Skin epidermis (tissue), 12 donors: ENCODE measurements around the gene ADGRD1.

Source experiments
- H3K27ac ChIP-seq, 21 experiments: fragments of 200-600 bp; sonication (generic) in 11 of 21; one replicate each; pipeline ENCODE4 v1.5.0; 2020; ENCODE audit warnings: mild to moderate bottlenecking in 3 of 21, inconsistent platforms in 2 of 21, moderate library complexity in 2 of 21
- H3K4me3 ChIP-seq, 7 experiments: fragments of 200-600 bp; sonication (generic) in 2 of 7; one replicate each; pipeline ENCODE4 v1.5.0; 2020; ENCODE audit warnings: inconsistent platforms in 2 of 7, mild to moderate bottlenecking in 2 of 7, moderate library complexity in 1 of 7

Gene ADGRD1

DNA sequence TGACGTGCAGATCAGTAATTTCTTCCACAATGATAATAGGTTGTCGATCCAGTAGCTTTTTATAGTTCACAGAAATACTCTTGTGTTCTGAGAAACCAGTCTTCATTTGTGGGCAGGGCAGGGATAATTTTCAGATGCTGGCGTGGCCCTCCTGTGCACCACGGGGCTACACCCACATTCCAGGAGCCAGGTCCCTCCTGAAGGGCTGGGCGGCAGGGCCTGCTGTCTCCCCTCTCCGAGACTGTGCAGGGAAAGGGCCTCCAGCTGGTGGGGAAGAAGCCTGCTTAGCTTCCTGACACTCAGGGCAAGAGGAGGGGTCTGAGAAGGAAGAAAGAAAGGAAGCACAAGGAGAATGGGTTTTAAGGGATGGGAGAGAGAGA is 94.9 kb downstream of the ADGRD1 start:
- Histone ChIP-seq H3K4me3 (no peak overlapping the region), H3K27ac (peak overlapping the region in 8 of 21 experiments; percentile 63 to 92 (median 74))

GRCh38 chr12:131049002-131049401 is 95.3 kb downstream of the ADGRD1 start:
- Histone ChIP-seq H3K4me3 (no peak overlapping the region), H3K27ac (peak overlapping the region in 8 of 21 experiments; percentile 63 to 92 (median 74))

- Histone ChIP-seq H3K27ac (peak overlapping the region in 6 of 21 experiments; percentile 67 to 92 (median 78)), H3K4me3 (no peak overlapping the region)
Observed at GRCh38 chr12:131049549-131050339, 96.0 kb downstream of the ADGRD1 start.

DNA sequence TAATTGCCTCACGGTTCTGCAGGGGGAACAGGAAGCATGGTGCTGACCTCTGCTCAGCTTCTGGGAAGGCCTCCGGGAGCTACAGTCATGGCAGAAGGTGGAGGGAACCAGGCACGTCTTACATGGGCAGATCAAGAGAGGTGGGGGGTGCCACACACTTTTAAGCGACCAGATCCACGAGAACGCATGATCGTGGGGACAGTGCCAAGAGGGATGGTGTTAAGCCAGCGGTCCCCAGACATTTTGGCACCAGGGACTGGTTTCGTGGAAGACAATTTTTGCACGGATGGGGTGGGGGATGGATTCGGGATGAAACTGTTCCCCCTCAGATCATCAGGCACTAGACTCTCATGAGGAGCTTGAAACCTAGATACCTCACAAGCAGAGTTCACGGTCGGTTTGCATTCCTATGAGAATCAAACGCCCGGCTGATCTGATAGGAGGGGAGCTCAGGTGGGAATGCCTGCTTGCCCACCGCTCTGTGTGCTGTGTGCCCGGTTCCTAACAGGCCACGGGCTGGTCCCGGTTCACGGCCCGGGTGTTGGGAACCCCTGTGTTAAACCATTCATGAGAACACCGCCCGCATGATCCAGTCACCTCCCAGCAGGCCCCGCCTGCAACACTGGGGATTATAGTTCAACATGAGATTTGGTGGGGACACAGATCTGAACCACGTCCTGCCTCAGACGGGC is 96.9 kb downstream of the ADGRD1 start:
- H3K27ac ChIP-seq = peak overlapping the region in 1 of 21 experiments; percentile 92
- no peak overlapping the region for H3K4me3 ChIP-seq

GRCh38 chr12:131051155-131051473 is 97.4 kb downstream of the ADGRD1 start:
- H3K4me3 ChIP-seq = no peak overlapping the region
- H3K27ac ChIP-seq = peak overlapping the region in 1 of 21 experiments; percentile 24

DNA sequence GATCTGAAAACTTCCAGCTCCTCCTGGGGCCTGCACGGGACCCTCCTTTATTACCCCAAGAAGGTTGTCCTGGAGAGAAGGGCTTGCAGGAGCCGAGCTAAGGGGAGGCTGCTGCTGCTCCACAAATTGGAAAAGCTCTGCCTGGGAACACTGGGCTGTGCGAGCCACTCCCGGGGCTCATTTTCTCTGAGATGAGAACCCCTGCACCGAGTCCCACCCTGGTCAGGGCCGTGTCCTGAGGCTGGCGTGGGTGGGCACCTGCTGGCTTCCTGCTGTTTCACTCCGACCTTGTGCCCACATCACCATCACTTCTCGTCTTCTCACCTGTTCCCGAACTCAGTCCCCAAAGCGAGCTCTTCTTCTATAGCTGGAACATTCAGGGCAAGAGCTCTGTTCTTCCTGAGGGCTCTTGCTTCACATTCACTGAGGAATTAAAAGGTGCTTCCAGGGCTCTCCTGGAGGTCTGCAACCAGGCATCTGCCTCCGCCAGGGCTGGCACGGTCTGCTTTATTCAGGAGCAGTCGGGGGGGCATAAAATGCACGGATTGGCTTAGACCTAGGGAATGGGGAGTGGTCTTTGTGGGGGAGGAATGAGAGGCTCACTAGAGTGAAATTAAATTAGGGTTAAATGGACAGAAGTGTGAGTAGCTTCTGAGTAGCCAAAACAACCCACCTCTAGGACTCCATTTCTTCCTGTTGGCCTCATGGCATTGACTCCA is 98.5 kb downstream of the ADGRD1 start:
- H3K27ac ChIP-seq = no peak overlapping the region
- H3K4me3 ChIP-seq = no peak overlapping the region

DNA sequence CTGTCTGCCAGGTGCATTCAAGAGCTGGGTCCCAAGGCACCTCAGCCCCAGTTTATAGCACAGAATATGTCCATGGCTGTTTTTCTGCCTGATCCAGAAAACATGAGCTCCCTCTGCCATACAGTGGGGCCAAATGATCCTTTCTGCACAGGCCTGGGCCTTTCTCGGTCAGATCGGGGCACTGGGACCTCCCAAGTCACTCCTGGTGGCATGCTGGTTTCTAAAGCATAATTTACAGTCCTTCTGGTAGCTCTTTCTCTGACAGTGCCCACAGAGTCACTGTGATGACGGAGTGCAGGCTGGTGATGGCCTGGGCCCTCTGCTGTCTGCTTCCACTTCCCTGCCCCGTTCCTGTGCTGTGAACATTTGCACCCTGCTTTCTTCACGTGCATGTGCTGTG is 99.2 kb downstream of the ADGRD1 start:
- Histone ChIP-seq H3K4me3 (no peak overlapping the region), H3K27ac (no peak overlapping the region)

GRCh38 chr12:131053567-131053966 is 99.9 kb downstream of the ADGRD1 start:
- Histone ChIP-seq H3K27ac (no peak overlapping the region), H3K4me3 (no peak overlapping the region)

DNA sequence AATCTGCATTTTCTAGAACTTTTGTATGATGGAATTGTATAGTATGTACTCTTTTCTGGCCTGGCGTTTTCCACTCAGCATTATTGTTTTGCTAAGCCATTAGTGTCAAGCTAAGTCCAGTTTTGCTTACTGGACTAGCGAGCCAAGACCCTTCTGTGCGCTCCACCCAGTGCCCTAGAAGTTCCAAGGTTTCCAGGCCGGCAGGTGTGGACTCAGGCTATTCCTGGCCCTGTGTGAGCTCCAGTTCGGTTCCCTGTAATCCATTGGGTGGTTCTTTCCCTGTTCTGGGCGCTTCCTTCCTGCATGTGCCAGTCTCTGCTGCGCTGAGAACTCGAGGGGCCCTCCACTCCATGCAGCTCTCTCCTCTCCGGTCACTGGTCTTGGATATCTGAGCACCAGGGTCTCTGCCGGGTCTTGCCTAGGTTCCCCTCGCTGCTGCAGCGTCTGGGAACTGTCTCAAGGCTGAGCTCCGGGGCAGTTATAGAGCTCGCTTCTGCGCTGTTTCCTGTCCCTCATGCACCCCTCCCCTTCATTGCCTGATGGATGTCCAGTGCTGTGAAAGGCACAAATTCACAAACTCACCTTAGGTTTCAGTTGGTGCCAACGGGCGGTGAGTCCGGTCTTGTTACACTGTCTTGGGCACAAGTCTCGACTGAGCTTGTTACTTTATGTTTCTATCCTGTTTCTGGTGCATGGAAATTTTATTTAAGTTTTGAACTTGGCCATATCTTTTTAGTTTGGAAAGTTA is 100.8 kb downstream of the ADGRD1 start:
- H3K27ac ChIP-seq = no peak overlapping the region
- no peak overlapping the region for H3K4me3 ChIP-seq

- no peak overlapping the region for H3K27ac ChIP-seq
- no peak overlapping the region for H3K4me3 ChIP-seq
Observed at GRCh38 chr12:131055093-131055465, 101.4 kb downstream of the ADGRD1 start.

GRCh38 chr12:131055596-131056233 is 102.0 kb downstream of the ADGRD1 start:
- no peak overlapping the region for H3K27ac ChIP-seq
- no peak overlapping the region for H3K4me3 ChIP-seq

GRCh38 chr12:131056626-131057025 is 102.9 kb downstream of the ADGRD1 start:
- Histone ChIP-seq H3K27ac (no peak overlapping the region), H3K4me3 (no peak overlapping the region)

GRCh38 chr12:131057211-131057721 is 103.6 kb downstream of the ADGRD1 start:
- H3K27ac ChIP-seq = no peak overlapping the region
- no peak overlapping the region for H3K4me3 ChIP-seq

GRCh38 chr12:131057722-131058515 is 104.2 kb downstream of the ADGRD1 start:
- Histone ChIP-seq H3K27ac (no peak overlapping the region), H3K4me3 (no peak overlapping the region)

- no peak overlapping the region for H3K27ac ChIP-seq
Observed at GRCh38 chr12:131058700-131059099, 105.0 kb downstream of the ADGRD1 start.

DNA sequence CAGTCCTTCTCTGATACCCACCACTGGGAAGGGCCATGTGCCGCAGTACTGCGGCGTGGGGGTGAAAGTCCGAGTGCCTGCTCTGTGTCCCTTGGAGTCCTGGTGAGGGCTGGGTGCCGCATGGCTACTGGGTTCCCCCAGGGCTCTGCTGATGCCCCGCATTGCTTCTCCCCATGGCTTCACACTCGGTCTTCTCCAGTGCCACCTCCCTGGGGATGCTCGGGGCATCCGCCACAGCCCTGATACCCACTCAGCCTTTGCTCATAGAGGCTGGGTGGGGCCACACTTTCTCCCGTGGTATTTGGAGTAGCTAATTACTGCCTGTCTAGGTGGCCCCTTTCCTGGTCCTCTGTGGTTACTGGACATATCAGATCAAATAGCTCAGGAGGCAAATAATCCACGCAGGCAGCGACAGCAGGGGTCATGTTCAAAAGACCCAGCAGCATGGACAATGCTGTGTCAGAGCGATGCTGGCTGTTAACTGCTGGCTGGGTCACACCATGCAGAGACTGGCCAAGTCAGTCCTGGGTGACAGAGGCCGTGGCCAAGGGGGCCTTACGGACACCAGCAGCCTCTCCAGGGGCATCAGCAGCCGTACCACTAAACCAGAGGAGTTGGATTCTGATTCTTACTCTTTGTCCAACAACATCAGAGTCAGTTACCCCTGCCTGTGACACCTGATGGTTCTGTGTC is 106.5 kb downstream of the ADGRD1 start:
- H3K27ac ChIP-seq = no peak overlapping the region

More at GRCh38 chr12:131058700-131059099, 105.0 kb downstream of the ADGRD1 start:
- H3K4me3 ChIP-seq = no peak overlapping the region

DNA sequence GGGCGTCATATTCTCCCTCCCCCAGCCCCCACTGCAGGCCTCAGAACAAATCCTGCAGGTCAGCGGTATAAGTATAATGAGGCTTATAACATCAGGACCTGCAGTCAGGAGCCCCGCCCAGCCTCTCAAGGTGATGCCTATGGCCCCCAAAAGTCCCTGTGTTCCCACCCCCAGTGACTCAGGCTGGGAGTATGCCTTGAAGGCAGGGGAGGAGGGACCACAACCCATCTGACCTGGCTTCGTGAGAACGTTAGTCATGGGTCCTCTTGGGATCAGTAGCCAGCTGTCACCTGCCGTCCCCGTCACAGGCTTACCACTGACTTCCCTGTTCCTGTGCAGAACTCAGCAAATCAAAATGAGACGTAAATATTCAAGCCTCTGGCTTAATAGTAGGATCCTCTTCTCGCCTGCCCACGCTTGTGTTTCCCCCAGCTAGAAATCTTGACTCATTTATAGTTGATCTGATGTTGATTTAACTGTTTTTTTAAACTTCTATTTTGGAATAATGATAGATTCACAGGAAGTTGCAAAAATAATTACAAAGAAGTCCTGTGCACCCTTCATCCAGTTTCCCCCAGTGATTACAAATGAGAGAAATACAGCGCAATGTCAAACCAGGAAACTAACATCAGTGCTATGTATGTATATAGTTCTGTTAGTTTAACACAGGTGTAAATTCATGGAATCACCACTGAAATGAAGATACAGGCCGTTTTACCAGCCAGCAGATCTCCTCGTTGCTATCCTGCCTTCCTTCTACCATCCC is 107.5 kb downstream of the ADGRD1 start:
- no peak overlapping the region for H3K27ac ChIP-seq
- H3K4me3 ChIP-seq = no peak overlapping the region

More for the DNA sequence above, 106.5 kb downstream of the ADGRD1 start:
- H3K4me3 ChIP-seq = no peak overlapping the region
